Measurements from ENCODE around the gene SCAMP5. TPM values are rescaled to one million over a fixed set of nuclear protein-coding genes. Genes with fewer than 3 reads are reported as not detected.

SCAMP5 gene
- total RNA-seq, 1 donor from 2014 or later = 42.8 TPM

DNA sequence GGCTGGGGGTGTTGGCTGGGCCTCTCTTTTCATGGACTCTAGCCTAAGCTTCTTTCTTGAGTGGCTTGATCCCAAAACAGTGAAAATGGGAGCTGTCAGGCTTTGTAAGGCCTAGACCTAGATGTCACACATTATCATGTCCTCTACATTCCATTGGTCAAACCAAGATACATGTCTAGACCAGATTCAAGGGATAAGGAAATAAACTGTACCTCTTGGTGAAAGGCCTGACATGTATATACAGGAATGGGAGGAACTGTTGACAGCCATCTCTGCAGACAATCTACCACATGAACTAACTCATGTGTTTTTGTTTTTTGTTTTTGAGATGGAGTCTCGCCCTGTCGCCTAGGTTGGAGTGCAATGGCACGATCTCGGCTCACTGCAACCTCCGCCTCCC lies 27.7 kb upstream of the SCAMP5 start:
- FAIRE-seq (no peak), DNase-seq (ENCODE audit: low spot score in 2 of 2) (no peak)

DNA sequence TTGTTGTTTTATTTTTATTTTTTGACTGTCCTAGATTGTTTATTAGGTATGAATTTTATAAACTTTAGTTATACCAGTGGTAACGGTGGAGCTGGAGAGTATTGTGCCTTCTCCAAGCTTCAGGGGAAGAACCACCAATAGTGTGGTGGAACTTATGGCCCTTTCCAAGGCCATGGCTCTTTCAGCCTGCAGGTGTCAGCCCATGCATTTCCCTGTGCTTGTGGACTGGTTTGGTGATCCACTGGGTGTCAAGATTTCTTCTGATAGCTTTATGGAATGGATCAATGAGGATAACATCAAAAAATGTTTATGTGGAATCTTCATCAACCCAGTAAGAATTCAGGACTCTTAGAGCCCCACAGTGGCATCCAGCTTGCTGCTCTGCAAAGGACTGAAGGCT lies 19.2 kb upstream of the SCAMP5 start:
- DNase-seq (ENCODE audit: low spot score in 2 of 2) (no peak), FAIRE-seq (no peak)

DNA sequence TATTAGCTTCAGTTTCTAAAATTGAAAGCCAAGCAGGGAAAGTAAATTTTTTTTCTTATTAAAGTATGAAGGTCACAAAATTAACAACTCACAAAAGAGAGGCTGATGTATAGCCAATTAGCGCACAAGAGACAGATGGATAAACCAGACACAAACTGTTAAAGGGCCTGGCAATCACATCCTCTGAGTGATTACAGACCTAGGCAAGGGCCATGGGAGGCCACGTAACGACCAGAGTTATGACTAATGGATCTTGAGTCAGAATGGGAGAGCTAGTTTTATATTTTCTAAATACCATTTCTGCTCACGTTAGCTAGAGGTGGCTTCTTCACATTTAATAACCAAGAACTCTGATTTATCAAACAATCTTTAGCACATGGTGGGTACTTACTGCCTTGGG lies 17.8 kb upstream of the SCAMP5 start:
- no peak for DNase-seq (ENCODE audit: low spot score in 2 of 2)
- FAIRE-seq = no peak

DNA sequence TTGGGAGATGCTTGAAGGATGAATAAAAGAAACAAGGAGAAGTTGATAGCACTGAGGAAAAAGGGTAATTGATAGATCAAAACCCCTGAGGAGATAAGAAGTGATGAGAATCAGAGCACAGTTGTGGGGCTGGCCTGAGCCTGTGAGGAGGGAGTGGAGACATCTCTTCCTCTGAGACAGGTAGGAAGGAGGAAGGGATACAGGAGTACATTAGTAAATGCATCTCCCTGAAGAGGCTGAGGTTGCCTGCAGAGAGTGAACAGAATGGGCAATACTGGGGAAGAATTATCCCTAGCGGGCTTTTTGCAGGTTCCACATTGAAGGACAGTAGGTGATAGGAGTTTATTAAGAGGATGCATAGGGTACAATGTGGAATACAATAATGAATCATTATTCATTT lies 17.3 kb upstream of the SCAMP5 start:
- no peak for FAIRE-seq
- DNase-seq (ENCODE audit: low spot score in 2 of 2) = no peak

DNA sequence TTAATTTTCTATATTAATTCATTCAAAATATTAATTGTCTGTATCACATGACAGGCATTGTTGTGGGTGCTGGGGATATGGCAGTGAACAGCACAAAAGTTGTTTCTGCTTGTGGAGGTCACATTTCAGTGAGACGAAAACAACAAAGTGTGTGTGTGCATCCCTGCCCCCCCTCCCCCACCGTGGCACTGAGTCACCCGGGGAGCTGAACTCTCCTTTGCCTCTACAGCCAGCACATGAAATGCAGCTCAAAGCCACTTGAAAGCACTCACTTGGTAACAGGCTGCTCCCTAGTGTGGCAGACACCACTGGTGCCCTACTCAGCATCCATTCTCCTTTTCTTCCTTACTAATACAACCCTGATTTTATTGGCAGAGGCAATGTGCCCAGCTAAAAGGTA lies 16.9 kb upstream of the SCAMP5 start:
- FAIRE-seq = no peak

DNA sequence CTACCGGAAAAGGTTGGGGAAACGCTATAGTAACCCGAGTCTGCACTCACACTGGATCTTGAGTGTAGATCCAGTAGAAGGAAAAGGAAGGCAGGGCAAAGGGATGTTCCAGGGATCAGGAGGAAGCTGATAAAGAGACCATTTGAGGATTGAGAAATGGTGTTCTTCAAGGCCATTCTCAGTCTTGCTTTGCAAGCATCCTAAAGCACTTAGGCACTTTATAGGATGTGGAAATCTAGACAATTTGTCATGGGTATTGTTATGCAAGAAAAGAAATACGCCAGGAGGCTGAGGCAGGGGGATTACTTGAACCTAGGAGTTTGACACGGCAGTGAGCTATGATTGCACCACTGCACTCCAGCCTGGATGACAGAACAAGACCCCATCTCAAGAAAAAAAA lies 13.2 kb upstream of the SCAMP5 start:
- no peak for FAIRE-seq

More for the DNA sequence above, 16.9 kb upstream of the SCAMP5 start:
- no peak for DNase-seq (ENCODE audit: low spot score in 2 of 2)

DNA sequence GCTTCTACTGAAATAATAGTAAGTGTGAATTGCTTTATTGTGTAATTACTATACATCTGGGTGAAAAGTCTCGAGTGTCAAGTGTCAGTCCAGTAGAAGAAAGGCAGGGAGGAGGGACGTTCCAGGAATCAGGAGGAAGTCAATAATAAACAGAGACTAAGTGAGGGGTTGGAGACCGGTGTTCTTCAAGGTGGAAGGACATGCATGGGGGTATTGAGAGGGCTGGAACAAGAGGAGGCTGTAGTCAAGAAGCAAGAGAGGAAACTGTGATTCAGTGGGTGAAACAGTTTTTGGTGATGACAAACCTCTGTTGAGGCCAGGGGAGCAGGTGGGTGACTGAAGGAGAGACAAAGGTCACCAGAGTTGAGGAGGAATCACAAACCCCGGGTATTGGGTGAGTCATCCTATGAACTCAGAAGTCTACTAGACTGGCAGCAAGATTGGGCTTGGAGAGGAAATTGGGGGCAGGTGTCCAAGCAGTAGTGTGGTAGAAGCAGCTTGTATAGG lies 11.6 kb upstream of the SCAMP5 start:
- DNase-seq (ENCODE audit: low spot score in 2 of 2) (no peak), FAIRE-seq (no peak)

More for the DNA sequence above, 13.2 kb upstream of the SCAMP5 start:
- DNase-seq (ENCODE audit: low spot score in 2 of 2) = no peak

DNA sequence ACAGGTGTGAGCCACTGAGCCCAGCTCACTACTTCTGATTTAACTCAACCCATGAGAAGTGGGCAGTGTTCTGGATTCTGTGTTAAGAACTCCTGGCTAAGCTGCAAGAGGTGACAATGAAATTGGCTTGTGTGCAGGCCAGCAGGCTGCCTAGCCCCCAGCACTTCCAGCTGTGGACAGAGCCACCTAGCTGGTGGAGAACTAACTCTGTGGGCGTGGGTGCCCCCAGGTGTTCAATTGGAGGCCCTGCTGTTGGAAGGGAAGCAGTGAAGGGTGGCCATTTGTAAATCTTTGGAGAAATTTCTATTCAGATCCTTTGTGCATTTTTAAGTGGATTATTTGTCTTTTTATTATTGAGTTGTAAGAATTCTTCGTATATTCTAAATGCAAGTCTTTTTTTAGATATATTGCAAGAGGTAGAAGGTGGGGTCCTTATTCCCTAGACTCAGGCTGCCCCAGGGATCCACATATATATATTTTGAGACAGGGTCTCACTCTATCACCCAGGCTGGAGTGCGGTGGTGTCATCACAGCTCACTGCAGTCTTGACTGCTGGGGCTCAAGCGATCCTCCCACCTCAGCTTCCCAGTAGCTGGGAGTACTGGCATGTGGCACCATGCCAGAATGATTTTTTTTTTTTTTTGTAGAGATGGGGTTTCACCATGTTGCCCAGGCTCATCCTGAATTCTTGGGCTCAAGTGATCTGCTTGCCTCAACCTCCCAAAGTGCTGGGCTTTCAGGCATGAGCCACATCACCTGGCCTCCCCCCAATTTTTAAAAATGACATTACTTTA lies 7.2 kb upstream of the SCAMP5 start:
- DNase-seq (ENCODE audit: low spot score in 2 of 2) (no peak), FAIRE-seq (no peak)

DNA sequence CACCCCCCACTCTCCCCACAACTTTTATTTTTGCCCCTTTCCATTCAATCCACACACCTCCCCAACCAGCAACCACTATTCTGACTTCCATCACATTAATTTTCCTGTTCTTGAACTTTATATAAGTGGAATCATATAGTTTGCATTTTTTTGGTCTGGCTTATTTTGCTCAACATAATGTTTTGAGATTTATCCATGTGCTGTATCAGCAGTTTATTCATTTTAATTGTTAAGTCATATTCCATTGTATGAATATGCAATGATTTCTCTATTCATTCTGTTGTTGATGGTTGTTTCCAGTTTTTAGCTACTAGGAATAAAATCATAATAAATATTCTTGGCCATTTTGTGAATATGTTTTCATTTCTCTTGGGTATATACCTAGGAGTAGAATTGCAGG lies 5.8 kb upstream of the SCAMP5 start:
- FAIRE-seq = no peak
- no peak for DNase-seq (ENCODE audit: low spot score in 2 of 2)

DNA sequence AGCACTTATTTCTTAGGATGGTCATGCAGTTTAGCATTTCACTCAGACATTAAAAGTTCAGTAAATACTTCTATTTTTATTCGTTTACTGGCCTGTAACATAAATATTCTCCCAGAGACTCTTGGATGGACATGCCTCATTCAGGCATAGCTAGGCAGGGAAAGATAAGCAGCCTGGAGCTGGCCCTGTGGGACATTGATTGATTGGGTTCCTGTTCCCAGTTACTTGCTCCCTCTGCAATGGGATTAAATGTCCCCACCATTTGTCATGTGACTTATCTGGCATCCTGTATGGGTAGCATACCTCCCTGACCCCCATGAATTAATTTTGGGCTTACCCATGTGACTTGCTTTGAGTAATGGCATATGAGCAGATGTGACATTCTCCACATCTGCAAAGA lies 2.7 kb upstream of the SCAMP5 start:
- DNase-seq (ENCODE audit: low spot score in 2 of 2) (no peak), FAIRE-seq (no peak)

DNA sequence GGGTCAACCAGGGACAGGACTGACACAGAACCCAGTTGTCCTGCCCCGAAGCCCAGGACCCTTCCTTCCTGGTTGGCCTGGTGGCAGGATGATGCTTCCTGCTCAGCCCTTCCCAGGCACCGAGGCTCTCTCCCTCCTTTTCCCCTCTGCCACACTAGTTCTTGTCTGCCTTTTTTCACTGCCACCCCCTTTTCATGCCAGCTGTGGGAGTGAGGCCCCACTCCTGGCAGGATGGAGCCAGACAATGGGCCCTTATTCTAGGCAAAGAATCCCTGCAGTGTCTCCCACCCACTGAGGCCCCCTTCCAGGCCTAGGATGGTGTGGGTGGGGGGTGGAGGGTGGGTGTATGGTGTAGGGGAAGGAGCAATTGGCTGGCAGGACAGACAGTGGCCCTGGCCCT lies 1.1 kb upstream of the SCAMP5 start:
- FAIRE-seq (no peak), DNase-seq (ENCODE audit: low spot score in 2 of 2) (peak in 1 of 2 donors; percentile 46)

DNA sequence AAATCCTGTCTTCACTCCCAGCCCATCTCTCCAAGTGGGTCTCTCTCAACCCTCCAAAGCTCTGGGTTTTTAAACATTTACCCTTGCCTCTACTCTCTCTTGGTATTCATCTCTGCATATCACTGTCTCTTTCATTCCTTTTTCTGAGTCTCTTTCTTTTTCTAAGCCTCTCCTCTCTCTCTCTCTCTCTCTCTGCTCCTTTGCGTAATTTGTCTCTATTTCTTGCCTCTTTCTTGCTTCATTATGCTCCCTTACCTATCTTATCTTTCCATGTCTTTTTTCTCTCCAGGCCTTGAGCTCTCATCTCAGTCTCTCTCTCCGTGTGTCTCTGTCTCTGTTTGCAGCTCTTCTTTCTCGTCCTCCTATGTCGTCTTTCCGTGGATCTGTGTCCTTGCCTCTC lies 678 bp upstream of the SCAMP5 start:
- FAIRE-seq = no peak
- no peak for DNase-seq (ENCODE audit: low spot score in 2 of 2)

DNA sequence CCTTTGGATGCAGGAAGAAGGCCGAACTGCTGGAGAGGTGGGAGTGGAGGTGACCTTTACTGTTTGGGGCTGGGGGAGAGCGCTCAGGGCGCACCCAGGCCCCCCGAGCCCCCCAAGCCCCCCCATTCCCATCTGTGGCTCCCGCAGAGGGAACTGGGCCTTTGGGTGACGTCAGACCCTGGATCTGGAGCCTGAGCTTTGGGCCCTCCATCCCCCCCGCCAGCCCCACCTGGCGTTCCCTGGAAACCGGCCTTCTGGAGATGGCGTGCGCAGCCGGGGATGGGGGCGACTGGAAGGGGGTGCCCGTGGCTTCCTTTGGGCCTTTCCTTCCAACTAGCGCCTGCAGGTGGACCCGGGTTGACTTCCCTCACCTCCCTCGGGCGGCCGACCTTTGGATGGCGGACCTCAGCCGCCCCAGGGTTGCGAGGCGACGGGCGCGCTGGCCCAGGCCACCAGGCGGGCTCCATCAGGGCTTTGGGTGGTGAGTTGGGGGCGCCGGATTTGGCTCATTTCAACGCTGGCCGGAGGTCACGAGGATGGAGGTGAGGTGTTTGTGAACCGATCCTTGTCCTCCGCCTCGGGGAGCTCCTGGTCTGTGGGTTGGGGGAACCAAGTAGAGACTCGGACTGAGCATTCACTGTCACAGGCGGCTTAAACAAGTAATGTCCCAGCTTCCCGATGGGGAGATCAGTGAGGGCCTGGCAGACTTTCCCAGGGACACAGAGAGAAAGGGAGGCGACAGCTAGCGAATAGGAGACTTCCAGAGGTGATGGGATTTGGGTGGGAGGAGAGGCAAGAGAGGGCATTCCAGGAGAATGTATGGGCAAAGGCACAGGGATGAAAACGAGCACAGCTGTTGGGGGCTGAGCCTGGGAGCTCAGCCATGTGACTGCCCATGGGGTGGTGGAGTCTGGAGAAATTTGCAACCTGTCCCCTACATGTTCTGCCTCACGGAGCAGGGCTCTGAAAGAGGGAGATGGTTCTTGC lies 709 bp downstream of the SCAMP5 start:
- FAIRE-seq = no peak

DNA sequence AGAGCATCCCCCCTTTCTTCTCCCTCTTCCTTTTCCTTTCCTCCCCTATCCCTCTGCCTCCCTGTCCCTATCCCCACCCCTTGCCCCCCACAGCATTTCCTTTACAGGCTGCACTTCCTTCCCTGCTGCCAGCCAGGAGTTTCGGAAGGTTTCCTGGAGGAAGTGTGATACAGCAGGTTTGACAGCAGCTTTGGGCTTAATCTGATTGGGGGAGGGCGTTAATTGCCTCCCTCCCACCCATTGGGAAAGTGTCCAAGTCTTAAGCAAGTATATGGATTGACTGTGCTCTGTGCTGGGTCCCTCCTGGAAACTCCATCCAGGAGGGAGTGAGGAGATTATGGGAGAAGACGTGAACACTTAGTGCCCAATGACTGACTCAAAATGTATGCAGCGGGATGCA lies 1.8 kb downstream of the SCAMP5 start:
- FAIRE-seq = no peak
- no peak for DNase-seq (ENCODE audit: low spot score in 2 of 2)

More for the DNA sequence above, 709 bp downstream of the SCAMP5 start:
- DNase-seq (ENCODE audit: low spot score in 2 of 2) = peak; percentile 63 to 64

DNA sequence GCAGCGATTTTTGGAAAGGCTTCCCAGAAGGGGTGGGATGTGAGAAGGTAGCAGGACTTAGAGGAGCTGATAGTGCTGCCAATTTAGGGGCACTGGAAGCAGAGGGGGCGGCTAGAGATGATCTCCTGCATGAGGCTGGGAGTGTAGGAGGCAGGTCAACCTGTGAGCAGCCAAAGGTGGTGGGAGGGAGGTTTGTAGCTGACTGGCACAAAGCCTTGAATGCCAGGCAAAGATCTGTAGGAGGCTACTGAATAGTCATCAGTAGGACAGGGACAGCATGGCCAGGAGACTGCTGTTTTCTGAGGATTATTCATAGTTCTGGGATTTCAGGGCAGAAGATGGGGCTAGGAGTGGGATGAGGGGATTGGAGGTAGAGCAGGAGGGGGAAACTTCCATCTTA lies 2.2 kb downstream of the SCAMP5 start:
- DNase-seq (ENCODE audit: low spot score in 2 of 2) = no peak
- FAIRE-seq = no peak

DNA sequence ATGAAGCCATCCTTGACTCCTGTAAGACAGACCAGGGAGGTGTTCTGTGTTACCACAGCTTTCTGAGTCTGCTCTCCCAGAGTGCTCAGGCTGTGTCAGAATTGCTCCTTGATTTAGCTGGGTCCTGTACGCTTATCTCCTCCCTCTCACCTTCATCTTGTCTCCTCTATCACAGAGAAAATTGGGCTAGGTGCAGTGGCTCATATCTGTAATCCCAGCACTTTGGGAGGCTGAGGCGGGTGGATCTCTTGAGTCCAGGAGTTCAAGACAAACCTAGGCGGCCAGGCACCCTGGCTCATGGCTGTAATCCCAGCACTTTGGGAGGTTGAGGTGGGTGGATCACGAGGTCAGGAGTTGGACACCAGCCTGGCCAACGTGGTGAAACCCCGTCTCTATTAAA lies 5.9 kb downstream of the SCAMP5 start:
- DNase-seq (ENCODE audit: low spot score in 2 of 2) = no peak
- FAIRE-seq = no peak

DNA sequence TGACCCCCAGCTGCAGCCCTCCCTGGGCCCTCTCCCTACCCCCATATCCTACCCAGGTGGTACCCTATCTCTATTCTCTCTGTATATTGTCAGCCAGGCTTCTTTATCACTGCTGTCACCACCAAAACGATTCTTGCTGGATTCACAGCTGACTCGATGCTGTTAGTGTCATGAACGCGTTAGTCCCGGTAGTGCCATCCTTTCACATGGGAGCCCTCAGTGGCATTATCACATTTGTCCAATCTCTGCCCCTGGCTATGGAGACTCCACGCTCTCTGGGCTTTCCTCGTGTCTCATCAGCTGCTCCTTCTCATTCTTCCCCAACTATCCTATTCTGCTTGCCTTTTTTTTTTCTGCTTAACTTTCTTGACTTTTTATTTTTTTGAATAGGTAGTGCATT lies 7.0 kb downstream of the SCAMP5 start:
- no peak for DNase-seq (ENCODE audit: low spot score in 2 of 2)
- FAIRE-seq = no peak

DNA sequence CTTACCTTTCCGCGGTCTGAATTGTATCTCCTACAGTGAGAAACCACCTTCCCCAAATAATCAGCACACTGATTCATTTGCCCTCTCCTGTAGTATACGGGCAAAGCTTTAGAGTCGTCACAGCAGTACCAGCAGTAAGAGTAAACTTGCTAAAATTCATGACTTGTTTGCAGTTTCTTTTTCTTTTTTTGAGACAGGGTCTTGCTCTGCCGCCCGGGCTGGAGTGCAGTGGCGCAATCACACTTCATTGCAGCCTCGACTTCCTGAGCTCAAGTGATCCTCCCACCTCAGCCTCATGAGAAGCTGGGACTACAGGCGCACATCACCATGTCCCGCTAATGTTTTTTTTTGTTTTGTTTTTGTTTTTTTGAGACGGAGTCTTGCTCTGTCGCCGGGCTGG lies 11.9 kb downstream of the SCAMP5 start:
- no peak for FAIRE-seq

DNA sequence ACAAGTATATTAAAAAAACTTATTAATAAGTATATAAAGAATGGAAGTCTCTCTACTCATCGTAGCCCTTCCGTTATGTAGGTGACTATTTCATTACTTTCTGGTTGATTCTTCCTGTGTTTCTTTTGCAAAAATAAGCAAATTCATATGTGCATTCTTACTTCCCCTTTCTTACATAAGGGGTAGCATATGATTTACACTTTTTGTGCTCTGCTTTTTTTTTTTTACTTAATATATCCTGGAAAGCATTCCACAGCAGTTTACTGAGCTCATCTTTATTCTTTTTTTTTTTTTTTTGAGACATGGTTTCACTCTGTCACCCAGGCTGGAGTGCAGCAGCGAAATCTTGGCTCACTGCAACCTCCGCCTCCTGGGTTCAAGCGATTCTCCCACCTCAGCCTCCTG lies 12.9 kb downstream of the SCAMP5 start:
- DNase-seq (ENCODE audit: low spot score in 2 of 2) (no peak), FAIRE-seq (no peak)

More for the DNA sequence above, 11.9 kb downstream of the SCAMP5 start:
- no peak for DNase-seq (ENCODE audit: low spot score in 2 of 2)

DNA sequence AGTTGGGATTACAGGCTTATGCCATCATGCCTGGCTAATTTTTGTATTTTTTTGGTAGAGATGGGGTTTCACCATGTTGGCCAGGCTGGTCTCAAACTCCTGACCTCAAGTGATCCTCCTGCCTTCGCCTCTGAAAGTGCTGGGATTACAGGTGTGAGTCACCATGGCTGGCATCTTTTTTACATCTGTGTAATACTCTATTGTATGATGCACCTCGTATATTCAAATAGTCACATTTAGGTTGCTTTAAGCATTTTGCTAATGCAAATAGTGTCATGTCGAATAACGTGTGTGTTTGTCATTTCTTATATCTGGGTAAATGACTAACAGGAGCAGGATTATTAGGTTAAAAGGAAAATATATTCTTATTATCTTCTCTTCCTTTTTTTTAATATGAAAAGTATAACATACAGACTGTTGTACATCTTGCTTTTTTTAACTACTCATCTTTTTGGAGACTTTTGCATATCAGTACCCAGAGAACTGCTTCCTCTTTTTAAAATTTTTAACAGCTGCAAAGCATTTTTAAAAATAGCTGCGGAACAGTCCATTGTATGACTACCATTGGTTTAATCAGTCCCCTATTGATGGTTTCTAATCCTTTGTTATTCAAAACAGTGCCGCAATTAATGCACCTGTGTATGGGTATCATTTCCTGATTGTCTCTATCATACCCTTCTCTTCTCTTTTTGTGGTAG lies 13.4 kb downstream of the SCAMP5 start:
- DNase-seq (ENCODE audit: low spot score in 2 of 2) (no peak), FAIRE-seq (no peak)

DNA sequence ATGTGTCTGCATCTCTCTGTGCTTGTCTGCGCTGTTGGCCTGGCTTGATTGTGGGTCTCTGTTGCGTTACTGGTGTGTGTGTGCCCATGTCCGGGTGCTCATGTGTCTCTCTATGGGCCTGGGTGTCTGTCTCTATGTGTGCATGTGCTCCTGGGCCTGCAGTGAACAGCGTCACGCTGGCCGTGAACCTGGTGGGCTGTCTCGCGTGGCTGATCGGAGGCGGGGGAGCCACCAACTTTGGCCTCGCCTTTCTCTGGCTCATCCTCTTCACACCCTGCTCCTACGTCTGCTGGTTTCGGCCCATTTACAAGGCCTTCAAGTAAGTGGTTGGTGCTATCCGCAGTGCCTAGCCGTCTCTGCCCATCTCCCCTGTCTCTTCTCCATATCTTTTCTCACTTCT lies 21.1 kb downstream of the SCAMP5 start:
- DNase-seq (ENCODE audit: low spot score in 2 of 2) (no peak), FAIRE-seq (no peak)

Measured in frontal cortex (tissue), 4 donors.